Effector CD4-positive, alpha-beta T cell (primary cell): ENCODE results near the gene ANKRD11.

ENCODE experiments used
- DNase-seq: peaks from one replicate; pipeline ENCODE4 v3.0.0-alpha.2; 2020
- total RNA-seq: gene quantifications from one replicate; lab custom pipeline; 2026; lab: John Stamatoyannopoulos, UW

The ANKRD11 gene
- 257 reads per million, percentile 94 among the genes with 10 or more reads in this experiment for total RNA-seq

DNA sequence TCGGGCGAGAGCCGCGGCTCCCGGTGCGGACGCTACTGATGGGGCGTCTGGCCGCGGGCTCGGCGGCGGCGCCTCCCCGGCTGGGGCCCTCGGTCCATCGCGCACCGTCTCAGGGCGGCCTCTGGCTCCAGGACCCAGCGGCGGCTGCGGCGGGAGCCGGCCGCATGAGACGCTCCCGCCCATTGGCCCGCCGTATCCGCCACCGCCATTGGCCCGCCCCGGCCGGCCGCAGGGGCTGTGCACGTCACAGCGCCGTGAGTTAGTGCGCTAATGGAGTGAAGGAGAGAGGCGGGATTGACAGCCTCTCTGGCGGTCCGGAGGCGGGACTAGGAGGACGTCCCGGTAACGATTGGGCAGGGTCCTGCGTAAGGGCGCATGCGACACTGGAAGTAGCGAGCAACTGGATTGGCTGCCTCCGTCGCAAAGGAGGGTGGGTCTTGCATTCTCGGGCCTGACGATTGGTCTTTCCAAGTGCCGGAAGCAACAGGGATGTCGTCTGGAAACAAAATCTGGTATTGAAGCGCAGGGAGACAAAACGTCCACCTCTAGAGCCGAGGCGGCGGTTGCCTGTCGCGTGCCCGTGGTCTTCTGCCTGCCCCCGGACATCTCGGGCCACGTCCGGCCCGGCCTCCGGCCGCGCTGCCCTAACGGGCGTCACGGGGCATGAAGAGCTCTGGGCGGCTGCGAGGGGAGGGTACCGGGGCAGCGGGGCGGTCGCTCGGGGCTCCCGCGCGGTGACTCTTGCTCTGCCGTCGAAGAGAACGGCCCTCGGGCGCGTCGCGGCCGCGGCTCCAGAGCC, at the start of gene ANKRD11:
TSS of gene ANKRD11 (minus strand) at position 123 of the 799 bp plus-strand sequence. CDS start 173,542 bp downstream, outside the sequence.
- peak; percentile 98 for DNase-seq

DNA sequence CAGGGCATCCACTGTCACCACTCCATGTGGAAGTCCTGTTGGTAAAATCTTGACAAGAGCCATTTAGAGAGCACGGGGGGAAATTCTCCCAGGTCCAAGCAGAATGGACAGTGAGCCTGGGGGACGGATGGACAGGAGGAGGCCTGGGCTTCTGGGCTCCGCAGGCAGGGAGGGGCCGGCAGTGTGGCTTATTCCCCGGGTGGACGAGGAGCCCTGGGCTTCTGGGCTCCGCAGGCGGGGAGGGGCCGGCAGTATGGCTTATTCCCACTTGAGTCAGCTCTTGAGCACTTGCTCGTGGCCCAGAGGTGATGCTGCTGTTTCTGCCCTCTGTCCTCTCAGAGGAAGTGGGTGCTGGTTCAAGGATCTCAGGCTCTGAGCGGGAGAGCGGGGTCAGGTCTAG, 47.9 kb upstream of the ANKRD11 start:
- DNase-seq: no peak

DNA sequence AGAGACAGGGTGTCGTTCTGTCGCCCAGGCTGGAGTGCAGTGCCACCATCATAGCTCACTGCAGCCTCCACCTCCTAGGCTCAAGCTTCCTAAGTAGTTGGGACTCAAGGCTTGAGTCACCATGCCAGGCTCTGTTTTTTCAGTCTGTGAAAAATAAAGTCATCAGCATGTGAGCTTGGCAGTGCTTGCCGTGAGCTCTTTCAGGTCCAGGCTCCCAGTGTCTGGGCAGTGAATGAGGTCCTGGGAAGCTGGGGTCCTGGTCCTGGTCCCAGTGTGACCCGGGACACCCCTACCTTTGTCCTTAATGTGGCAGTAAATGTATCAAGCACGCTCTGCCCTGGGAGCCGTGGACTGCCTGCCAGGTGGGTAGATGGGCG, 47.2 kb upstream of the ANKRD11 start:
- no peak for DNase-seq

DNA sequence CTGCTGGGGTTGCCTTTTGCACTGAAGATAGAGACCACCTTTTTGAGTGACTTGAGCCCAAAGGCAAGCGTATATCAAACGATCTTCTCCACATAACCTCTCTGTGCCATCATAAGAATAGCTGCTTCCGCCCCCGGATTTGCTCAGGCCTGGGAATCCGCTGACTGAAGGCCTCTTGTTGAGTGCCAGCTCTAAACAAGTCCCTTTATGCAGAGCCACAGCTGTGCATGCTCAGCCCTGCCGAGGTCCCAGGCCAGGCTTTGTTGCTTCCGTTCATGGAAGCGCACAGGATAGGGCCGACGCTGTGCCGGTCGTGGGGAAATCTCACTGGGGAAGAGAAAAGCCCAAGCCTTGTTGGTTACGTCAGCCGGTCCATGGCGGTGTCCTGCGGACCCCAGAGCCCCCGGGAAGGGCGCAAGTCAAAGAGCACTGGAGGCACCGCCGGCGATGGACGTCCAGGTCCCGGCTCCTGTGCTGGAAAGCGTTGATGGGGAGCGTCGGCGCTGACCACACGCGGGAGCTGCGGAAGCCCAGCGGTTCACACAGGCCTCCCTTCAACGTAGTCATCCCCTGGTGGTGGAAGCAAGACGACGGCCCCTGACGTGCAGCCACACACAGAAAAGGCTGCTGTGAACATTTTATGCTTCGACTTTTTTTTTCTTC, 46.7 kb upstream of the ANKRD11 start:
- no peak for DNase-seq

DNA sequence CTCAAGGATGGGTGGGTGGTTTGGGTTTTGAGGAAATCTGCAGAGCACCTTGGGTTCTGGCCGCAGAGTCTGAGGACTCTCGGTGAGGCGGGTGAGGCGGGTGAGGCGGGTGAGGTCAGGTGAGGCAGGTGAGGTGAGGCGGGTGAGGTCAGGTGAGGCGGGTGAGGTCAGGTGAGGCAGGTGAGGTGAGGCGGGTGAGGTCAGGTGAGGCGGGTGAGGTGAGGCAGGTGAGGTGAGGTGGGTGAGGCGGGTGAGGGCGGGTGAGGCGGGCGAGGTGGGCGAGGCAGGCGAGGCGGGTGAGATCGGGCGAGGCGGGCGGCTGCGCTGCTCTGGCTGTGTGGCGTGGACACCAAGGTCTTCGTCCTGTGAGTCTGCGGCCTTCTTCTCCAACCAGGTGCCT, 46.0 kb upstream of the ANKRD11 start:
- no peak for DNase-seq

DNA sequence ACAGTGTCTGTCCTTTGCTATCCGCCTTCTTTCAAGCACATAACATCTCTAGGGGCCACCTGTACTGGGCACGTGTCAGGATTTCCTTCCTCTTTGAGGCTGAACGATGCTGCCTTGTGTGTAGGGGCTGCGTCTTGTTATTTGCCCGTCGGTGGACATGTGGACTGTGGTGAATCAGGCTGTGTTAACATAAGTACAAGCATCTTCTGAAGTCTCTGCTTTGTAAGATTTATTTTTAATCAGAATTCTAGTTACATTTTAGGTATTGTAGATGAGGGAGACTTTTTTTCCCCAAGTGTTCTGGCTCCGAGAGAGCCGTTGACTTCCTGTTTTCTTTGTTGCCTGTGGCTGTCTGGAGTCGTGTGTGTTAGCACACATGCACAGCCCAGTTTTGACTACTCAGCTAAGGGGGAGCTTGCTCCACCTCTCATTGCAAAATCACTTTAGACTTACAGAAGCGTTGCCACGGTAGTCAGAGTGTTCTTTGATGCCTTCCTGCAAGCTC, 43.9 kb upstream of the ANKRD11 start:
- DNase-seq: no peak

DNA sequence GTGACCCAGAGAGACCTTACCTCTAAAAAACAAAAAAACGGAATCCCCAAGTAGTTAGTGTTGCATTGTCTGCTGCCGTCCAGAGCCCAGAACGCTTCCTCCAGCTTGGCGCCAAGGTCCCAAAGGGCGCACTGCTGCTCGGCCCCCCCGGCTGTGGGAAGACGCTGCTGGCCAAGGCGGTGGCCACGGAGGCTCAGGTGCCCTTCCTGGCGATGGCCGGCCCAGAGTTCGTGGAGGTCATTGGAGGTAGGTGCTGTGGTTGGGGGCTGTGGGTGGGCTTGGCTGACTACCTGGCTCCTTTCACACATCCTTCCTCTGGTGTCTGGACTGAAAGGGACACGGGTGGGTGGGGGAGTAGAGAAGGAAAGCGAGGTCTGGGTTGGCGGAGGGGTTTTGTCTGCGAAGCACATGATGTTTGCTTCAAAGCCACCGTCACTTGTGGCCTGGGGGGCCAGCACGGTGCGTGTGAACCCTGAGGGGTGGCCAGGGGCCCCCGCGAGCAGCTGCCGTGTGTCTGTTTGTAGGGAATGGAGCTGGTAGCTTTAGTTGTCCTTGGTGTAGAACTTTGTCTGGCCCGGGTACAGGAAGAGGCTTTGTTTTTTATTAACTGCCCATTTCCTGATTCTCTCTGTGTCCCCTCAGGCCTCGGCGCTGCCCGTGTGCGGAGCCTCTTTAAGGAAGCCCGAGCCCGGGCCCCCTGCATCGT, 41.6 kb upstream of the ANKRD11 start:
- no peak for DNase-seq

DNA sequence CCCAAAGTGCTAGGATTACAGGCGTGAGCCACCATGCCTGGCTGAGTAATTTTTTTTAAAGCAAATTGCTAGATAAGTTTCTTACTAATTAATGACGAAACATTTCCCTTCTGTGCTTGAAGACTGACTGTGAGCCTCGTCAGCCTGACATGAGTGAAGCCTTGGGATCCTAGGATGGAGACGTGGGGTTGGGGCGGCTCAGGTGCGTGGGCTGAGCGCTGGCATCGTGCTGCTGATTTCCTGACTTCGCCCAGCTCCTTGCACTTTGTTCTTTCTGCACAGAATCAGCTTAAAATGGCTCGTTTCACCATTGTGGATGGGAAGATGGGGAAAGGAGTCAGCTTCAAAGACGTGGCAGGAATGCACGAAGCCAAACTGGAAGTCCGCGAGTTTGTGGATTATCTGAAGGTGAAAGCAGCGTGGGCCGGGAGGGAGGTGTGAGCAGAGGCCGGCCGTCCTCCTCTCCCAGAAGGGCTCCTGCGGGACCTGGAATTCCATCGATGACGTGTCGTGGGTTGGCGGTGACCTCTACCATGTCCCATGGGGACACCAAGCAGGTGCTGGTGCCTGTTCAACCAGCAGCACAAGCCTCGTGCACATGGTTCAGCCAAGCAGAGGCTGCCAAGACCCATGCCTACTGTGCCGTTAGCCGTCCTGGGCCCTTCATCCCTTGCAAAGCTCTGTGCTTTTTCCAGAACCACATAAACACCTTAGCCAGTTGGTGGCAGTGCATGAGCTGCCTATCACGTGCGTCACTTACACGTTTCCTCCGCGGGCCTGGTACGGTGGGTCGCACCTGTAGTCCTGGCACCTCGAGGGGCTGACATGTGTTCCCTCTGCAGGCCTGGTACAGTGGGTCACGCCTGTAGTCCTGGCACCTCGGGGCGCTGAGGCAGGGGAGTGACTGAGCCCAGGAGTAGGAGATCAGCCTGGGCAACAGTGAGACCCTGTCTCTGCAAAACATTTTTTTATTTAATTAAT, 40.3 kb upstream of the ANKRD11 start:
- no peak for DNase-seq

DNA sequence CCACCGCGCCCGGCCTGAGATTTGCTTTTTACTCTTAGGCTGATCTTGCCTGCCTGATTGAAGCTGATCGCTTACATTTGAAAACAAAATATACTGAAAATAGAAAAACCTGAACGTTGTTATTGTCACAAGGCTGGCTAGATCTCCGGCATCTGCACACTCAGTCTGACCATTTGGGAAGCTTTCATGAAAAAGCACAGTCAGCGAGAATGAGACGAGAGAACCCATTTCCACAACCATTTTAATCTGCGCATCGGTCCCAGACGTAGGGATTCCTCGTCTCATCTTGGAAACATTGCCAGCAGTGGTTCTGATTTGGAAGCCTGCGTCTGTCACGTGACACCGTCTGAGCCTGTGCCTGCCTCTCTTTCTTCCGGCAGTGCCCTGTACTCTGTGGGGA, 38.7 kb upstream of the ANKRD11 start:
- DNase-seq: no peak

DNA sequence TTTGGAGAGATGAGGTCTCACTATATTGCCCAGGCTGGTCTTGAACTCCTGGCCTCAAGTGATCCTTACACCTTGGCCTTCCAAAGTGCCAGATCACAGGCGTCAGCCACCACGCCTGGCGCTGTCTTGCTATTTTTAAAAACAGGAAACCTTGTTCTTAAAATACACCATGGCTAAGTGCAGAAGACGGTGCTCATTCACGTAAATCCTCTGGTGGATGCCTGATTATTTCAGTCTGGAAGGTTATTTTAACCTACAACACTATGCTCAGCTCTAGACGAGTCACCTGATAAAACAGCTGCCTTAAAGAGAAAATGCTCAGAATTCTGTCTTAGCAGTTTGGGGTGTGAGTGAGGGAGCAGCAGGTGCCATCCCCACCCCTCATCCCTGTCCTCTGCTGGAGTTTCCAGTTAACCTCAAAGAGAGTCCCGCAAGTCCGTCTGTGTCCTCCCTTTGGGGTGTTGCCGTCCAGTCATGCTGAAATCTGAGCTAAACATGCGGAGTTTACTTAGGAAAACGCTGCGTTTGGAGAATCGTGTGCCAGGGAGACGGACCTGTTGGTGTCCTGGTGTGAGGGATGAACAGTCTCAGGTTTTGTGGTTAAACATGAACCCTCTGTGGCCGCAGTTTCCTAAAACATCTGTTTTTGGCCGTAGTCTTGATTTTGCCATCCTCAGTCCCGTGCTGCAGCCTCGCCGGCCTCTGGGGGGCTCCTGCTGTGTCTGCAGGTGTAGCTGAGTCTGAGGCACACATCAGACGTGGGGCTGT, 35.0 kb upstream of the ANKRD11 start:
- no peak for DNase-seq

DNA sequence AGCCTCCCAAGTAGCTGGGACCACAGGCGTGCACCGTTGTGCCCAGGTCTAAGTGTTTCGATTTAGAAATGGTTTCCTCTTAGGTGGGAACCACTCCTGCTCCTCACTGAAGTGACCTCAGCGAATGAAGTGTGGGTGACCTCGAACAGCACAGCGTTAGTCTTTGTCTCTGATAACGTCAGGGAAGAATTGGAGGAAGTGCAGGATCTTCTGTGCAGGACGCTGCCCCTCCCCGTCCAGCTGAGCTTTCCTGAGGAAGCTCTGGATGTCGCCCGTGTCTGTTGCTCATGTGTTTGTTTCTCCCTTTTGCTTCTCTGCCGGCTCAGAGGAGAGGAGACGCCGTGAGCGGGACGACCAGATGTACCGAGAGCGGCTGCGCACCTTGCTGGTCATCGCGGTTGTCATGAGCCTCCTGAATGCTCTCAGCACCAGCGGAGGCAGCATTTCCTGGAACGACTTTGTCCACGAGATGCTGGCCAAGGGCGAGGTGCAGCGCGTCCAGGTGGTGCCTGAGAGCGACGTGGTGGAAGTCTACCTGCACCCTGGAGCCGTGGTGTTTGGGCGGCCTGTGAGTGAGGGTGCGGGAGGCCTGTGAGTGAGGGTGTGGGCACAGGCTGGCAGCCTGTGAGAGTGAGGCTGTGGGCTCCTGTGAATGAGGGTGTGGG, 33.5 kb upstream of the ANKRD11 start:
- DNase-seq: no peak

DNA sequence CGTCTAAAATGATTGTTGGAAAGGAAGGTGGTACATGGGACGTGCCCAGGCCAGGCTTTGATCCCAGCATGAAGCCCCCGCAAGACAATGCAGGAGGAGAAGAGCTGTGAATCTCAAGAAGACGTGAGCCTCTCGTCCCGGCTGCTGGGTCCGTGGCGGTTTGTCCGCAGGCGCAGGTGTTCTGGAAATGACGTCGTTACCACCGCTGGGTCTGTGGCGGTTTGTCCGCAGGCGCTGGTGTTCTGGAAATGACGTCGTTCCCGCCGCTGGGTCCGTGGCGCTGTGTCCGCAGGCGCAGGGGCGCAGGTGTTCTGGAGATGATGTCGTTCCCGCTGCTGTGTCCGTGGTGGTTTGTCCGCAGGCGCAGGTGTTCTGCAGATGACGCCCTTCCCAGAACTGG, 31.9 kb upstream of the ANKRD11 start:
- DNase-seq: no peak

DNA sequence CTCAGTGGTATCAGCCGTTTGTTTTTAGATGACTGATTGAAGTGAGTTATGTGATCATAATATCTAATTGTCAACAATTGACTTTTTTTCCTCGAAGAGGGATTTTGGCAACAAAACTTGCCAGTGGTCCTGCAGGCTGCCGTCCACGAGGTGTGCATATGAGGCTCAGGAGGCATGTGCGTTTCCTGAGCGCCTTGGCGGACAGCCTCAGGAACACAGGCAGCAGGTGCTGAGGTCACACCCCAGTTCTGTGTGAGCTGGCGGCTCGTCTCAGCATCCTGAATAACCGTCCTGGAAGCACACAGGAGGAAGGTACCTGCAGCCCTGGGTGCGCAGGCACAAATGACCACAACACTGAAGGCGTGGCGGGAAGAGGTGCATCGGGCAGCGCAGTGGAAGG, 29.5 kb upstream of the ANKRD11 start:
- DNase-seq: no peak

DNA sequence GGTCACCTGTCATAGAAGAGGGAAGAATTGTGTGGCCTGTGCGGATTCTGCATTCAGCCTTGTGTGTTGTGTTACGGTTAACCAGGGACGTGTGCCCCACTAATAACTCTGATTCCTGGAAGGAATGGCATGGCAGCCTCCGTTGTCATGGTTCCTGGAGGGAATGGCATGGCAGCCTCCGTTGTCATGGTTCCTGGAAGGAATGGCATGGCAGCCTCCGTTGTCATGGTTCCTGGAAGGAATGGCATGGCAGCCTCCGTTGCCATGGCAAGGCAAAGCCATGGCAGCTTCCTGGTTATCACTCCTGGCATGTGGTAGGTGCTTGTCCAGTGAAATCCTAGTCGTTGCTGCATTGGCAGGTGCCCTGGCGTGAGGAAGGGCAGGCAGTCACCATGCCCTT, 26.8 kb upstream of the ANKRD11 start:
- no peak for DNase-seq

DNA sequence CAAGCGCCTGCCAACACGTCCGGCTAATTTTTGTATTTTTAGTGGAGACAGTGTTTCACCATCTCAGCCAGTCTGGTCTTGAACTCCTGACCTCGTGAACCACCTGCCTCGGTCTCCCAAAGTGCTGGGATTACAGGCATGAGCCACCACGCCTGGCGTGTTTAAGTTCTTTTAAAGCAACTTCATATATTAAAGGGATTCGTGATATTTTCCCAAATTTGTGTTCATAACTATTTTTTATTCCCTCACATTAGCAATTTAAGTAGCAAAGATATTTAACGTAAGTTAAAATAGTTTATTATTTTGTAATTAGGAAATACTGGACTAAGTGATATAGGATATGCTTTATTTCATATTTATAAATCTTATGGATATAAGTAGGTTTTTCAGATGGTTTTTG, 22.1 kb upstream of the ANKRD11 start:
- DNase-seq: no peak

DNA sequence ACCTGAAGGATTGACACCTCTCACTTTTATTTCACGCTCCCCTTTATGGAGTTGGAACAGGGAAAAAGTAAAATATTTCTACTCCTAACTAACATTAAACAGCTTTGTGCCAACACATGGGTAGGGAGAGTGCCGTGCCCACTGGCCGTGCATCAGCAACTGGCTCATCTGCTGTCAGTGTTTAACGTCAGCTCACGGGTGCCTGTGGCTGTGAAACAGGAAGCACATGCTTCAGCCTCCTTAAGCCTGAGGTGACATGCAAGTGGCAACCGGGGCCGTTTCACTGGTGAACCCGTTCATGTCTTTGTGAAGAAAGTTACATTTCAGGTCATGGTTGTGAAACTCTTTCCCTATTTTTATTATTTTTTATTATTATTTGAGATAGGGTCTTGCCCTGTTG, 21.0 kb upstream of the ANKRD11 start:
- no peak for DNase-seq

DNA sequence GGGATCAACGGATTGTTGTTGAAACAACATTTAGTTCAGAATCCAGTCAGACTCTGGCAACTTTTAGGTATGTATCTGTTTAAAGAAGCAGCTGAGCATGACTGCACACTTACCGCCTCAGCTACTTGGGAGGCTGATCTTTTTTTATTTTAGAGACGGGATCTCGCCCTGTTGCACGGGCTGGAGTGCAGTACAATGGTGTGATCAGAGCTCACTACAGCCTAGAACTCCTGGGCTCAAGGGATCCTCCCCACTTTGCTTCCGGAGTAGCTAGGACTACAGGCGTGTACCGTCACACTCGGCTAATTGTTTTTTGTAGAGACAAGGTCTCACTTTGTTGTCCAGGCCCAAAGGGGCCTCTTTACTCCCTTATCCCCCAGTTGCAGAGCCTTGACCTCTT, 20.2 kb upstream of the ANKRD11 start:
- DNase-seq: no peak

DNA sequence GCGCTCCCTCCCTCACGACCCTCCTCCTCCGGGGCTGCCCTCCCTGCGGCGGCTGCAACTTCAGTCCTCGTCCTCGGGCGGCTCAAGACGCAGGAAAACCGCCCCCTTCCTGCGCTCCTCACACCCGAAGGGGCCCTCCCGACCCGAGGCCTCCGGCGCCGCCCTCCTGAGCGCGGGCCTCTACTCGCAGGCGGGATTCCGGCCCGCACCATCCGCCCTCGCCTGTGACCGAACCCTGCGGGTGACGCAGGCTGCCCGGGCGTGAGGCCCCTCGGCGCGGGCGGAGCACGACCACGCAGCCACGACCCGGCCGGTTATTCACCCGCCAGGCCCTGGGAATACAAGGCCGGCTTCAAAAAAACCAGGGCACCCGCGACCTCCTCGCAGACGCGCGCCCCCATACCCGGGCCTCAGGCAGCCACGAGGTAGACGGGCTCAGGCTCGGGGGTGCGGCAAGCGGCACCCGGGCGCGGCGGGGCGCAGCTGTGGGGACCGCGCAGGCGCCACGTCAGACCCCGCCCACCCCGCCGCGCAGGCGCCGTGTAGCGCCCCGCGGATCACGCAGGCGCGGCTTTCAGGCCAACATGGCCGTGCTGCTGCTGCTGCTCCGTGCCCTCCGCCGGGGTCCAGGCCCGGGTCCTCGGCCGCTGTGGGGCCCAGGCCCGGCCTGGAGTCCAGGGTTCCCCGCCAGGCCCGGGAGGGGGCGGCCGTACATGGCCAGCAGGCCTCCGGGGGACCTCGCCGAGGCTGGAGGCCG, 17.7 kb upstream of the ANKRD11 start, which contains the start of gene SPG7:
TSS of gene SPG7 (plus strand) at position 570 of the 757 bp plus-strand sequence. CDS start at position 585, 15 bp downstream.
- peak; percentile 84 for DNase-seq

DNA sequence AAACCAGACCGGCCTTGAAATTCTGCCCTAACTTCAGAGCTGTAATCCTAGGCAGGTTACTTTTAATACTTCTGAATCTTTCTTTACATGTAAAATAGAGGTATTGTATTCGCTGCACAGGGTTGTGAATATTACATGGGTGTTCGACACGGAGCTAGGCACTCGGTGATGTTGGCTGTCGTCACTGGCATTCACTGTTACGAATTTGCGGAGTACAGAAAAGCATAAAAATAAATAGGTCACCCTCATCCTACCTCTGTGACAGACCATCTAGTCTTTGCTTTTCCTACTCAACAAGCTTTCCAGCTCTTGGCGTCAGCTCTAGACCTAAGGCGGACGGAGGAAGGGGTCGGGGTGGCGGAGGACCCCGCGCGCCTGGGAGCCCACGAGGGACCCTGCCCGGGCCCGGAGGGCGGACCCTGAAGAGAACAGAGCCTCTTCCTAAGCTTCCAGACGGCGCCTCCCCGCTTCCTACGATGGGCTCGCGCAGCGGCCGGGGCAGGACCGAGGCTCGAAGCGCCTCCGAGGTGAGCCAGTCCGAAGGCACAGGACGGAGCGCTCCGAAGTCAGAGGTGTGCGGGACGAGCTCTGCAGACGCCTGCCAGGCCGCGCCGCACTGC, 17.0 kb upstream of the ANKRD11 start:
- no peak for DNase-seq

DNA sequence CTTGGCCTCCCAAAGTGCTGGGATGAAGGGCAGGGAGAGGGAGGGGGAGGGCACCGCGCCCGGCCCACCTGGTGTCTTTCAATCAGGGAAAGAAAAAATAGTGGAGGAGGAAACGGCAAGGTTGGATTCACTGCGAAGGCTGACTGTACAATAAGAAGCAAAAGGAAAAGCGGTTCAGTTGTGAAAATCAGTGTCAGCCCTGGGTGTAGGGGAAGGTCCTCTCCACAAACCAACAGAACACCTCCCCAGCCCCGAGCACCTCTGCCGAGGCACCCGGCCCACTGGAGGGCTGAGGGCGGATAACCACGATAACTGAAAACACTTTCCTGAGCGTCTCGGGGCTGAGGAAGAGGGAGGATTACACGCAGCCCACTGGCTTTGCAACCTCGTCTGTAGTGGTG, 16.4 kb upstream of the ANKRD11 start:
- no peak for DNase-seq
